PFSK-1 (cell line): Measurements from ENCODE around the gene C19orf73.

Source experiments
- FOXP2 ChIP-seq: optimal IDR thresholded peaks from 2 replicates; pipeline ENCODE3; 2011; ENCODE audit warnings: borderline replicate concordance, control low read depth, inconsistent platforms; ENCODE audit not compliant: insufficient read depth; ENCODE audit errors: extremely low read length, extremely low read depth
- POLR2AphosphoS5 ChIP-seq: IDR thresholded peaks from 2 replicates; pipeline ENCODE4 v1.6.1; 2012; ENCODE audit warnings: low read depth, mild to moderate bottlenecking, control low read depth, low read length, moderate library complexity
- SIN3A ChIP-seq: IDR thresholded peaks from 2 replicates; pipeline ENCODE4 v1.6.1; 2012; ENCODE audit warnings: mild to moderate bottlenecking, low read length, moderate library complexity, borderline replicate concordance; ENCODE audit not compliant: insufficient read depth
- TAF1 ChIP-seq: IDR thresholded peaks from 2 replicates; pipeline ENCODE4 v1.6.1; 2012; ENCODE audit warnings: low read length, control low read depth, borderline replicate concordance; ENCODE audit not compliant: insufficient read depth
- TF ChIP-seq, protein P1 (sequence below), 2 experiments: IDR thresholded peaks; 2 replicates each; pipeline versions ENCODE4 v1.6.1 to v1.8.0; 2011 to 2012; ENCODE audit warnings: low read depth in 2 of 2, low read length in 2 of 2, control low read depth in 1 of 2, inconsistent platforms in 1 of 2, mild to moderate bottlenecking in 1 of 2, moderate library complexity in 1 of 2; ENCODE audit not compliant: insufficient read depth in 1 of 2

Gene C19orf73

DNA sequence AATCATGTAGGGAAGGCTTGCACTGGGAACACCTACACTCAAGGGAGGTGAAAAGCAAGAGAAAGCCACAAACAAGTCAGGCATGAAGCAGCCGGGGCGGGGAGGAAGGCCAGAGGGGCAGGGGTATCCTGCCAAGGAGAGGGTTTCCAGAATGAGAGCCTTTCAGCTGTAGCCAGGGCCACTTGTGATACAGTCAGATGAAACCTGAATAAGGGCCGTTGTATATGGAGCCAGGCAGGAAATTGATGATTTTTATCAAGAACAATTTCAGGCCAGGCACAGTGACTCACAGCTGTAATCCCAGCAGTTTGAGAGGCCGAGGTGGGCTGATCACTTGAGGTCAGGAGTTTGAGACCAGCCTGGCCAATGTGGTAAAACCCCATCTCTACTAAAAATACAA lies 43.0 kb upstream of the C19orf73 start:
- TF ChIP-seq SIN3A = no peak
- no peak for TF ChIP-seq FOXP2
- TF ChIP-seq TAF1 = no peak
- TF ChIP-seq, protein P1, sequence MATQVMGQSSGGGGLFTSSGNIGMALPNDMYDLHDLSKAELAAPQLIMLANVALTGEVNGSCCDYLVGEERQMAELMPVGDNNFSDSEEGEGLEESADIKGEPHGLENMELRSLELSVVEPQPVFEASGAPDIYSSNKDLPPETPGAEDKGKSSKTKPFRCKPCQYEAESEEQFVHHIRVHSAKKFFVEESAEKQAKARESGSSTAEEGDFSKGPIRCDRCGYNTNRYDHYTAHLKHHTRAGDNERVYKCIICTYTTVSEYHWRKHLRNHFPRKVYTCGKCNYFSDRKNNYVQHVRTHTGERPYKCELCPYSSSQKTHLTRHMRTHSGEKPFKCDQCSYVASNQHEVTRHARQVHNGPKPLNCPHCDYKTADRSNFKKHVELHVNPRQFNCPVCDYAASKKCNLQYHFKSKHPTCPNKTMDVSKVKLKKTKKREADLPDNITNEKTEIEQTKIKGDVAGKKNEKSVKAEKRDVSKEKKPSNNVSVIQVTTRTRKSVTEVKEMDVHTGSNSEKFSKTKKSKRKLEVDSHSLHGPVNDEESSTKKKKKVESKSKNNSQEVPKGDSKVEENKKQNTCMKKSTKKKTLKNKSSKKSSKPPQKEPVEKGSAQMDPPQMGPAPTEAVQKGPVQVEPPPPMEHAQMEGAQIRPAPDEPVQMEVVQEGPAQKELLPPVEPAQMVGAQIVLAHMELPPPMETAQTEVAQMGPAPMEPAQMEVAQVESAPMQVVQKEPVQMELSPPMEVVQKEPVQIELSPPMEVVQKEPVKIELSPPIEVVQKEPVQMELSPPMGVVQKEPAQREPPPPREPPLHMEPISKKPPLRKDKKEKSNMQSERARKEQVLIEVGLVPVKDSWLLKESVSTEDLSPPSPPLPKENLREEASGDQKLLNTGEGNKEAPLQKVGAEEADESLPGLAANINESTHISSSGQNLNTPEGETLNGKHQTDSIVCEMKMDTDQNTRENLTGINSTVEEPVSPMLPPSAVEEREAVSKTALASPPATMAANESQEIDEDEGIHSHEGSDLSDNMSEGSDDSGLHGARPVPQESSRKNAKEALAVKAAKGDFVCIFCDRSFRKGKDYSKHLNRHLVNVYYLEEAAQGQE (IDR thresholded peaks at IDR 0.05; ENCODE audit: insufficient read depth in 1 of 2, low read depth in 2 of 2, low read length in 2 of 2) = no peak

DNA sequence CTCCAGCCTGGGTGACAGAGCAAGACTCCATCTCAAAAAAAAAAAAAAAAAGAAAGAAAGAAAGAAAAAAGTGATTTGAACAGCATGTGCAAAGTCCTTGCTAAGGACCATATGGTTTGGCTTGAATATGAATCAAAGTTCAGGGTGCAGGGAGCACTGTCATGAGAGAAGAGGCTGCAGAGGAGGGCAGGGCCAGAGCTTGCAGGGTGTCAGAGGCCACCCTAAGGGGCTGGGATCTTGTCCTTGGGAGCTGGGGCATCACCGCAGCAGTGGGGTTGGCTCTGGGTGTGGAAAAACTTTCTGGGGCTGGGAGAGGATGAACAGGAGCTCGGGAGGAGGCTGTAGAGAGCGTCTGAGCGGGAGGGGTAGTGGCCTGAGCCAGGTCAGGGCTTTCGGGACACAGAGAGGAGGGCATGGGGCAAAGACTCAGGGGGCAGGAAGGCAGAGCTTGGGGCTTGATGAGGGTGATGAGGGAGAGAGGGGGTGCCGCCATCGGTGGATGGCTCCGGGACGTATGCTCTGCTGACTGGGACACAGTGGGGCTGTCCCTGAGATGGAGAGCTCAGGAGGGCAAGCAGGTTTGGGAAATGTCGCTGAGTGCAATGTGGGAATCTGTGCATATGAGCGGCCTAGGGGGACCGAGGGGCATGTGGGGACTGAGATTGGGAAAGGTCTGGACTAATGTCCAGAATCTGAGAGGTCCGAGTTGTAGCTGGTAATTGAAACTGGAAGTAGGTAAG lies 41.7 kb upstream of the C19orf73 start:
- TF ChIP-seq SIN3A = no peak
- TF ChIP-seq, protein P1 (IDR thresholded peaks at IDR 0.05; ENCODE audit: insufficient read depth in 1 of 2, low read depth in 2 of 2, low read length in 2 of 2) = no peak
- TF ChIP-seq FOXP2 = no peak
- TF ChIP-seq TAF1 = no peak
- TF ChIP-seq POLR2AphosphoS5 = no peak

DNA sequence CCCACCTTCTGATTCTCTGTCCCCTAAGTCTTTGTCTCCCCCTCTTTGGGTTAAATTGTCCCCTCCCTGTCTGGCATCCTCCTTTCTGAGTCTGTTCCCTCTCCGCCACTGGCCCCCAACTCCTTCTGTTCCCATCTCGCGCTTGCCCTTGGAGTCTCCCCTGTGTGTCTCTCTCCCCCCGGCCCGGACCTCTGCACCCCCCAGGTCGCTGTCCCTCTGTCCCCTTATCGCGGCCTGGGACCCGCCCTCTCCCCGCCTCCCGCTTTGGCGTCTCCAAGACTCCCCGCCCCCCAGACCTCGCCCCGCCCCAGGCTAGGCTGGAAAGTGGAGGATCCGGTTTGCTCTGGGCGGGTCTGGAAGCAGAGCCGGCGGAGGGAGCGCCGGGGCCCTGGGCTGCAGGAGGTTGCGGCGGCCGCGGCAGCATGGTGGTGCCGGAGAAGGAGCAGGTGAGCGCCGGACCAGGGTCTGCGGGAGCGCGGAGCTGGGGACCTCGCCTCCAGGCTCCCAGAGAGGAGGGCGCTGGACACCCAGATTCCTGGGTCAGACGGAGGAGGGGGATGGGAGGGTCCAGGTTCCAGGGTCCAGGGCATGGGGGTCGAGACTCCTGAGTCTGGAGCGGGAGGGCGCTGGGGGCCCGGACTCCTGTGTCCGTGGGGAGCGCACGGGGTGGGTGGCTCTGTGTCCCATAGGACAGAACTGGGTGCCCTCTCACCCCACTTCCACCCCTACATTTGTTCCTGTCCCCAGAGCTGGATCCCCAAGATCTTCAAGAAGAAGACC lies 38.7 kb upstream of the C19orf73 start, which contains the start of gene TRPM4:
TSS of gene TRPM4 (plus strand) at position 348 of the 780 bp plus-strand sequence. CDS start at position 423, 75 bp downstream.
- TF ChIP-seq POLR2AphosphoS5 (peak; percentile 85), SIN3A (no peak; the same call in 1 of the 2 replicates), FOXP2 (peak; percentile 30)
- TF ChIP-seq, protein P1 (IDR thresholded peaks at IDR 0.05; ENCODE audit: insufficient read depth in 1 of 2, low read depth in 2 of 2, low read length in 2 of 2) = no peak

DNA sequence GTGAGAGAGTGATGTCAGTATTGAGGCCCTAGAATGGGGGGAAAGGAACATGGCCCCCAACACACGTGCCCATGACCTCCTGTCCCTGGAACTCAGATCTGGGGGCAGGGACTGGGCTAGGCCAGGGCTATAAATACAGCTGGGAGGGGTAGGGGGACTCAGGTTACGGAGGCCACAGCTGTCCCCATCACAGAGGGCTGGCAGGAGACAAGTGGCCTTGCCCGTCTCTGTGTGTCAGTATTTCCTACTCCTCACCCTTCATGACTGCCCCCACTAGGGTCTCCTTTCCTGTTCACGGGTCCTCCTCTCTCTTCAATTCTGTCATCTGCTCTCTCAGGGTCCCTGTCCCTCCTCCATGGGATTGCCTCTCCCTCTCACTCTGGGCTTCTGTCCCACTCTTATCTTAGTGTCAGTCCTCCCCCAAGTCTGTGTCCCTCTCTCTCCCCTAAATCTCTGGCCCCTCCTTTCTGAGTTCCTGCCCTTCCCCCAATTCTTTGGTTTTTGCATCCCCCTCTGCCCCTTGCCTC lies 36.9 kb upstream of the C19orf73 start:
- TF ChIP-seq SIN3A (no peak), FOXP2 (no peak), TAF1 (no peak), POLR2AphosphoS5 (no peak)
- TF ChIP-seq, protein P1 (IDR thresholded peaks at IDR 0.05; ENCODE audit: insufficient read depth in 1 of 2, low read depth in 2 of 2, low read length in 2 of 2) = no peak
